NCI-H526 treated with DMSO at 0.1 percent for 48 hours (cell line): ENCODE data around the gene TBXAS1.
"Not testable (repeated sequence)": the region's sequence is repeated elsewhere in the genome, so short reads cannot be mapped to it uniquely, and the experiment has no call there.

ENCODE experiments used
- DNase-seq: peaks from one replicate; lab custom pipeline; 2025; lab: John Stamatoyannopoulos, UW

The TBXAS1 gene

GRCh38 chr7:139827042-139827441 lies 2.0 kb upstream of the TBXAS1 start:
- DNase-seq: no peak

GRCh38 chr7:139828446-139828845 lies 618 bp upstream of the TBXAS1 start:
- DNase-seq: no peak

DNA sequence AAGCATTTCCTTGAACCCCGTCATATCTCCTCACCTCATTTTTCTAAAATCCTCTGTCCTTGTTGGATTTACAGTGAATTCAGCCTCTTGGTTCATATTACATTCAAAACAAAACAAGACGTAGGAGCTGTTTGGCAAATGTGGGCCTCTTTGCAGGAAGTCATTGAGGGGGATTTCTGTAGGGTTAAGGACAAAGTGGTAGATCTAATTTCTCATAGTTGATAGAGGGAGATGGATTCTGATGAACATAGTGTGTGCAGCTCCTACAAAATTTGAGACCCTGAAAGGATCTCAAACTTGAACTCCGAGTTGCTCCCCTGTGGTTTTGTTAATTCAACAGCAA lies 682 bp downstream of the TBXAS1 start:
- no peak for DNase-seq

GRCh38 chr7:139830292-139830691 lies 1.2 kb downstream of the TBXAS1 start:
- peak; percentile 94 for DNase-seq

- DNase-seq: no peak
These were observed 1.9 kb downstream of the TBXAS1 start for GRCh38 chr7:139830782-139831501.

DNA sequence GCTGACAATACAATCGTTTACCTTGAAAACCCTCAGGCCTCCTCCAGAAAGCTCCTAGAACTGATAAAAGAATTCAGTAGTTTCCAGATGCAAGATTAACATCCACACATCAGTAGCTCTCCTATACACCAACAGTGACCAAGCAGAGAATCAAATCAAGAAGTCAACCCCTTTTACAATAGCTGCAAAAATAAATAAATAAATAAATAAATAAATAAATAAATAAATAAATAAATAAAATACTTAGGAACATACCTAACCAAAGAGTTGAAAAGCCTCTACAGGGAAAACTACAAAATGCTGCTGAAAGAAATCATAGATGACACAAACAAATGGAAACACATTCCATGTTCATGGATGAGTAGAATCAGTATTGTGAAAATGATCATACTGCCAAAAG lies 6.8 kb downstream of the TBXAS1 start:
- DNase-seq: not testable (repeated sequence)

GRCh38 chr7:139837291-139837690 lies 8.2 kb downstream of the TBXAS1 start:
- not testable (repeated sequence) for DNase-seq

GRCh38 chr7:139838276-139838675 lies 9.2 kb downstream of the TBXAS1 start:
- no peak for DNase-seq

DNA sequence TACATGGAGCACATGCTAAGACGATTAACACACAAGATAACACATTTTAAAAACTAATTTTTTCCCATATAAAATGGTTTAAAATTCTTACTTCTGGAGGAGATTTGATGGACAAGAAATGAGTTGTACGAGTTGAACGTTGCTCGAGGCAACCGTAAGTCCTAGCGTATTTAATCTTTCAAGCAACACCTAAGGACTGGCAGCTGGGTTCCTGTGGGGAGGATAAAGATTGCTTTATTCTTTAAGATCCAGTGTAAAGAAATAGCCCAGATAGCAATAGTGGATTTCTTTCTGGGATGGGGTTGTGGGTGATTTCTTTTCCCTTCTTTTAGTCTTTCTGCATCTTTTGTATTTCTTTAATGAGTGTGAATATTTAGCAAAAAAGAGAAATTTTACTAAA lies 9.8 kb downstream of the TBXAS1 start:
- no peak for DNase-seq

GRCh38 chr7:139840776-139841175 lies 11.7 kb downstream of the TBXAS1 start:
- DNase-seq: no peak

DNA sequence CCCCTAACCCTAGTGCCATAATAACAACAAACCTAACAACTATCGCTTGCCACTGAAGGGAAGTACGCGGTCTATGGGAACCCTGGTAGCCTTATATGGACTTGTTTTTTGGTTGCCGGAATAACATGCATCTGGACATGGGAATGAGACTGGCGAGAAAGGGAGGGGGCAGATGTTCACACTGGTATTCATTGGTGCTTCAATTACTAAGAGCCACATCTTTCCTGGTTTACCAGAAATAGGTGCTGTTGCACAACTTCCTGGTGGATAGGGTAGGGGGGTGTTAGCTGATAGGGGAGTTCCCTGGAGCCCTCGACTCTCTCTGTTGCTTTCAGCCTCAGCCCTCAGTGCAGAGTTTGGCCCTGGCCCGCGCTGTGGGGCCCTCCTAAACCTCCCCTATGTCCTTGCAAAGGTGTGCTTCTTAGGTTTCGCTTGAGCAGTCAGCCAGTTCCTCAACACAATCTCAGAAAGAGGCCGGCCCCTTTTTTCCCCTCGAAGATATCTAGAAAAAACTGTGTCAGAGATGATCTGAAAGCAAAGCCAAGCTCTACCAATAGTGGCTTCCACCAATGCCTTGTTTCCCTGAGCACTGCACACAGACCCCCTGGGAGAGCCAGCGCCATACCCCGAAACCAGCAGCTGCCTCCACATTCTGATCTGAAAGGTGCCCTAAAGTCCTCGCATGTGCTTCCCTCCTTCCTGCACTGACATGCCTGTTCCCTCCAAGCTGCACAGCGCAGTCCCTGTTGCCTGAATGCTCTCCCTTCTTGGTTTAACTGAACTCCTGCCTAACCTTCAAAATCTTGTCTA lies 13.5 kb downstream of the TBXAS1 start:
- DNase-seq: no peak

- not testable (repeated sequence) for DNase-seq
These were observed 14.1 kb downstream of the TBXAS1 start for GRCh38 chr7:139843211-139843537.

GRCh38 chr7:139844779-139845442 lies 15.8 kb downstream of the TBXAS1 start:
- DNase-seq: no peak

DNA sequence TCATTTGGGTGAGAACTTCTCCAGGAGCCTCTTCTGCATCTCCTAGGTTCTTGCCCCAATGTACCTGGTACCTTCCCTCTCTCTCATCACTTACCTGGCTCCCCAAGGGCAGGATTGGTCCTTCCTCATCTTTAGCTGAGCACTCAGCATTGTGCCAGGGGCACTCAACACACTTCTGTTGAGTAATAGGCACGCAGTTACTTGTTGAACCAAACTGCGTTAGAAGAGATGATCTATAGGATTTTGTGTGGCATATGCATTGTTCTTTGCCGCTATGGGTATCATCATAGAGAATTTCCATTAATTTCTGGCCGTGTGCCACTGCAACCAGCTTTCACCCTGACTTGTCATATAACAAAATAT lies 16.4 kb downstream of the TBXAS1 start:
- no peak for DNase-seq

DNA sequence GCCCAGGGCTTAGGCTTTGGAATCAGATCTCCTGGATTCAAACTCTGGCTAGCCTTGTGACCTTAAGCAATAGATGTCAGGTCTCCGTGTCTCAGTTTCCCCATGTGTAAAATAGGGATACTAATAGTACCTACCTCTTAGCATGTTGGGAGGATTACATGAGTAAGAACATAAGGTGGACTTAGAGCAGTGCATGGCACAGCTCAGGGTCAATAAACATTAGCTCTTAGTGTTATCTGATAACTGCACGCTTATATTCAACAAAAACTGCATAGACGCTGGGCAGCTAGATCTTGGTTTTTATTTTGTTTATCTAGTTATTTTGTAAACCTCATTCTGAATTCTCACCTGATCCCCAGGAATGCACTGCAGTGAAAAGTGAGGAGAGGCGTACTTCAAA lies 17.2 kb downstream of the TBXAS1 start:
- no peak for DNase-seq

- no peak for DNase-seq
These were observed 19.2 kb downstream of the TBXAS1 start for GRCh38 chr7:139848274-139848673.

- no peak for DNase-seq
These were observed 21.8 kb downstream of the TBXAS1 start for GRCh38 chr7:139850906-139851305.

DNA sequence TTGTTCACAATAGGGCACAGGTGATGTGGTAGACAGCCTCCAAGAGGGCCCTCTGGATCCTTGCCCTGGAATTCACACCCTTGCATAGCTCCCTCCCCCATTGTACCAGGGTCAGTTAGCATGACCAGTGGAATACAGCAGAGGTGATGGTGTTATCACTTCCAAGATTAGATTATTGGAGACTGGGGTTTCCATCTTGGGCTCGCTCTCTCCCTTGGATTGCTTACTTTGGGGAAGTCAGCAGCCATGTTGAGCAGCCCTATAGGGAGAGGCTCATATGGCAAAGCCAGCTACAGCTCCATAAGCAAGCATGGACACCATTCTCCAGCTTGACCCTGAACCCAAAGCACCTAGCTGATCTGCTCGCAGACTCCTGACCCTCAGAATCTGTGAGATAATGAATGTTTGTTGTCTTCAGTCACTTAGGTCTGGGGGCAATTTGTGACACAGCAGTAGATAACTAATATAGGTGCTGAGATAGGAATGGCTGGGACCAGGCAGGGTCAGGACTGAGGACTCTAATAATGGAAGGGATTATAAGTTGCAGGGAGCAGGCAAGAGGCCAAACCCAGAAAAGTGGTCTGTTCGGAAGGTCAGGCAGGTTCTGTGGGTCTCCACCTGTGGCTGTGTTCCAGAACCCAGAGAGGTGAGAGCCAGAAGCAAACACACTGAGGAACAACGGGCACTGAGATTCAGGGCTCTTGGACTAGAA lies 22.9 kb downstream of the TBXAS1 start:
- no peak for DNase-seq

DNA sequence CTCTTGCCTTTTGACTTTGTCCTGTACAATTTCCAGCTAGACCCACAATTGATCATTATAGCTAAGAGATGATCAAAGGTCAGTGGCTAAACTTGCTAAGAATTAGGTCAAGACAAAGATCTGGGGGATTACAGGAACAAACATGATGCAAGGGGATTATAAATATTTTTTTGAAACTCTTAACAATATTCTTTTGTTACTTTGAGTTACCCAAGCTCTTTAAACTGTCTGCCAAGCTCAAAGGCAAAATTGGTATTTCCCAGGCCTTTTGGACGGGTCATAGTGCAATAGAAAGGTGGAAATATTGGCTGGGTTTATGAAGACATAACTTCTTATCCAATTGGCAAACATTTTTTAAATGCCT lies 23.4 kb downstream of the TBXAS1 start:
- DNase-seq: no peak

GRCh38 chr7:139853506-139854123 lies 24.6 kb downstream of the TBXAS1 start:
- no peak for DNase-seq

DNA sequence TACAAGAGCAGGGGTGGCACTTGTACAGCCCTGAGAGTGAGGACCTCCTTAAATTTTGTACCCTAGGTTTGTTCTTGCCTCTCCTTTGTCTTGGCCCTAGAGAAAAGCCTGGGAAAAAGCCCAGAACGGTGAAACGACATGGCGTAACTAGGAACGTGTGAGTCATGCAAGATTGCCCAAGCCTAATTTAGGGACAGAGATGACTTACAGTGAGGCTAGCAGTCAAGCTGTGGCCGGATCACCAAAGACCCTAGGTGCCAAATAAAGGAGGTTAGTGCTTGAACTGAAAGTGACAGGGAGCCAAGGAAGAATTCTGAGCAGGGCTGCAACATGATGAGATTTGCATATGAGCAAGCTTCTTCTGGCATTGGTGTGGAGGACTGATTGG lies 25.1 kb downstream of the TBXAS1 start:
- no peak for DNase-seq

GRCh38 chr7:139854803-139855497 lies 25.9 kb downstream of the TBXAS1 start:
- no peak for DNase-seq
